HL-60 (cell line): ENCODE data around the gene ADGRG6.

ENCODE experiments used
- CTCF ChIP-seq: IDR thresholded peaks from one replicate; pipeline ENCODE4 v1.5.1; 2011; ENCODE audit warnings: low read length, control low read depth, inconsistent platforms; ENCODE audit not compliant: insufficient read depth
- POLR2AphosphoS5 ChIP-seq: IDR thresholded peaks from 2 replicates; pipeline ENCODE4 v1.6.1; 2012; ENCODE audit warnings: low read depth
- REST ChIP-seq: IDR thresholded peaks from 2 replicates; pipeline ENCODE4 v1.6.1; 2012; ENCODE audit warnings: low read depth; ENCODE audit not compliant: insufficient replicate concordance

- no peak for TF ChIP-seq REST
- no peak for TF ChIP-seq POLR2AphosphoS5
- TF ChIP-seq CTCF, result no peak
These were observed 33.6 kb downstream of the ADGRG6 start for GRCh38 chr6:142335415-142335814.
